ENCODE results near the gene ZNF649. TPM values are rescaled to one million over a fixed set of nuclear protein-coding genes. Genes with fewer than 3 reads are reported as not detected.

Gene ZNF649
- total and polyA plus RNA-seq, 4 experiments from 2014 or later: 3.6 to 30.8 (median 19.4) TPM

DNA sequence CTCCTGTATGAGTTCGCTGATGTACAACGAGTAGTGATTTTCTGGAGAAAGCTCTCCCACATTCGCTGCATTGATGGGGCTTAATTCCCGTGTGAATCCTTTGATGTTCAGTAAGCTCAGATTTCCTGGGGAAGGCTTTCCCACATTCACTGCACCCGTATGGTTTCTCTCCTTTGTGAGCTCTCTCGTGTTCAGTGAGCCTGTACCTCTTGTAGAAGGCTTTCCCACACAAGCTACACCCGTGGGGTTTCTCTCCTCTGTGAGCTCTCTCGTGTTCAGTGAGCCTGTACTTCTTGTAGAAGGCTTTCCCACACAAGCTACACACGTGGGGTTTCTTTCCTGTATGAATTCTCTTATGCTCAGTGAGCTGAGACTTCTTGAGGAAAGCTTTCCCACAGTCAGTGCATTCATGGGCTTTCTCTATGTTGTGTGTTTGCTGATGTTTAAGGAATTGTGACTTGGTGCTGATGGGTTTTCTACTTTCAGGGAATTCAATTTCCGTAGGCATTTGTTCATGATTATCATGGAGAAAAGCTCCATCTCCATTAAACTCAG is 13.5 kb downstream of the ZNF649 start:
- H3K4me1 Mint-ChIP-seq: peaks cover 0 to 7% (median 2%) of the 10 kb centered on the region in 4 donors
- peaks cover 25 to 81% of the 10 kb centered on the region in 2 donors for H3K9me3 ChIP-seq (ENCODE audit: control insufficient read depth in 1 of 2, low read length in 2 of 2)
- peaks cover 80 to 87% of the 10 kb centered on the region in 2 donors for H3K36me3 Mint-ChIP-seq
- peaks cover 4 to 99% (median 94%) of the 10 kb centered on the region in 8 donors for H3K9me3 Mint-ChIP-seq
- ChIA-PET POLR2A (ENCODE audit: partially characterized antibody) (no interaction called here), CTCF (ENCODE audit: partially characterized antibody) (no interaction called here)
- no peak overlapping the region for H3K27ac ChIP-seq (ENCODE audit: low read depth, low read length)
- H3K4me3 ChIP-seq (ENCODE audit: low read length in 2 of 2): peak overlapping the region; percentile 20 to 29
- peaks cover 47% of the 10 kb centered on the region for H3K36me3 ChIP-seq (ENCODE audit: insufficient read depth, low read length)
- no peaks in the 10 kb centered on the region for H3K27me3 ChIP-seq (ENCODE audit: insufficient read depth, low read length)
- DNase-seq: peak in 2 of 5 donors; percentile 7 to 12
- H3K27me3 Mint-ChIP-seq: no peaks in the 10 kb centered on the region
- peak overlapping the region in 1 of 7 donors; percentile 51 for H3K27ac Mint-ChIP-seq
- H3K4me1 ChIP-seq (ENCODE audit: insufficient read depth, low read length): no peaks in the 10 kb centered on the region
- intact Hi-C loops (cut with micrococcal nuclease): no loop called here
- H3K4me3 Mint-ChIP-seq: peak overlapping the region in 1 of 8 donors; percentile 4

DNA sequence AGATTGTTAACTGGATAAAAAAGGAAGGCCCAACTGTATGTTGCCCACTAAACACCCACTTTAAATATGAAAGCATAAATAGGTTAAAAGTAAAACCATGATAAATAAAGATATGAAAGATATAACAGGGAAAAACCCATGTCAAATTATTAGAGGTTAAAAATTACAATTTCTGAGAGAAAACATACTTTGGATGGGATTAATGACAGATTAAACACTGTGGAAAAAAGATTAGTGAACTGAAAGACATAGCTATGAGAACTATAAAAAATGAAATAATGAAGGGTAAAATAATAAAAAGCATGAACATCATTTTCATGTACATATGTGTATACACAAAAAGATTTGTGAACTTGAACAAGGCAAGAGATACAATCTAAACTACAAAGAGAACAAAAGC is 14.9 kb downstream of the ZNF649 start:
- no peaks in the 10 kb centered on the region for H3K27me3 Mint-ChIP-seq
- intact Hi-C loops (cut with micrococcal nuclease): no loop called here
- H3K27ac Mint-ChIP-seq: no peak overlapping the region
- H3K4me3 Mint-ChIP-seq: peak overlapping the region in 1 of 8 donors; percentile 36
- Histone ChIP-seq H3K36me3 (ENCODE audit: insufficient read depth, low read length) (peaks cover 43% of the 10 kb centered on the region), H3K9me3 (ENCODE audit: control insufficient read depth in 1 of 2, low read length in 2 of 2) (peaks cover 28 to 84% of the 10 kb centered on the region in 2 donors), H3K4me1 (ENCODE audit: insufficient read depth, low read length) (no peaks in the 10 kb centered on the region), H3K27me3 (ENCODE audit: insufficient read depth, low read length) (no peaks in the 10 kb centered on the region), H3K27ac (ENCODE audit: low read depth, low read length) (no peak overlapping the region), H3K4me3 (ENCODE audit: low read length in 2 of 2) (no peak overlapping the region)
- CTCF ChIA-PET (ENCODE audit: partially characterized antibody): no interaction called here
- no peak for DNase-seq
- peaks cover 4 to 96% (median 92%) of the 10 kb centered on the region in 8 donors for H3K9me3 Mint-ChIP-seq
- peaks cover 78 to 84% of the 10 kb centered on the region in 2 donors for H3K36me3 Mint-ChIP-seq
- POLR2A ChIA-PET (ENCODE audit: partially characterized antibody): interaction anchor here (0.6 kb wide), 1 partner anchor 30 kb away, joined by 4 read pairs; no protein-coding TSS in a partner anchor
- H3K4me1 Mint-ChIP-seq: peaks cover 0 to 7% (median 2%) of the 10 kb centered on the region in 4 donors

DNA sequence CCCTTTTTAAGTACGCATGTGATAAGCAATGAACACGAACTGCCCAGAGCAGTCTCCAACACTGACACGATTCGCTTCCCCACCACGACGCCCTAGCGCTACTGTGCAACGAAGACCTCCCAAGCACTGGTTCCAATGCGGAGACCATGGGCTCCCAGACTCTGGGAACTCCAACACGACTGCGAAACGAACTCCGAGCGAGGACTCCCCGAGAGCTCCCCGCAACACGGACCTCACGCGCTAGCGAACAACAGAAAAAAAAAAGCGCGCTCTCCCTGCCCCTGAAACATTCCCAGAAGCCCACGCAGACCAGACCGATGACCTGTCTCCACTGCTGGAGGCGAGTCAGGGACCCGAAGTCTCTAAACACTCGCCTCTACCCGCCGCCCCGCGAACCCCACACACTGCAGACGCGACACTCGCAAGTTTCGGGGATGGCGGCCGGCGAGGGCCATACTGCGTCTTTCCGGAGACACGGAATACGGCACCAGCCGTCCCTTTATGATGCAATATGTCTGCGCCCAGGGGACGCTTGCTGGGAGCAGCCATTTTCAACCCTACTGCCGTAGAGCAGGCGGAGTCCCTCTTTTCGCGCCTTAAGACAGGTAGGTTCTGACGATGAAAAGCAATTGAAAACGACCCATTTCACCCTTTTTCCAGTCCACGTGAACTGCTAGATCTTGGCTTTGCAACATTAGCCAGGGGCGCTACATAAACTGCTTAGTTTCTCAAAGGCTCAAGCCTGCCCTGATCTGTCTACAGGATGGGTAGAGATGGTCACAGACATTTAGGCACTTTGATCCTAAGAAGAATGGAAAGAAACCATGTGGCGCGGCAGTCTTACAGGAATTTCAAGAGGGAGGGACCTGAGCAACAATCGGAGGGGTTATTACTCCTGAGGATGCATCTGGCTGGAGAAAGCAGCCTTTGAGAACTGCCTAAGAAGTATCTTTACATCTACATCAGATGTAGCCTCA is 17.0 kb downstream of the ZNF649 start, which contains the start of gene ZNF577:
ZNF577 (minus strand) TSS at position 430 of the 977 bp plus-strand sequence. CDS start 7,569 bp downstream, outside the sequence.
- peak; percentile 65 to 83 (median 73) for DNase-seq
- ChIA-PET CTCF (ENCODE audit: partially characterized antibody) (no interaction called here), POLR2A (ENCODE audit: partially characterized antibody) (interaction anchor here (1.1 kb wide), 1 partner anchor 14 kb away, joined by 3 read pairs; no protein-coding TSS in a partner anchor)
- Histone ChIP-seq H3K9me3 (ENCODE audit: control insufficient read depth in 1 of 2, low read length in 2 of 2) (peaks cover 23 to 70% of the 10 kb centered on the region in 2 donors), H3K27me3 (ENCODE audit: insufficient read depth, low read length) (no peaks in the 10 kb centered on the region), H3K4me1 (ENCODE audit: insufficient read depth, low read length) (no peaks in the 10 kb centered on the region), H3K36me3 (ENCODE audit: insufficient read depth, low read length) (peaks cover 23% of the 10 kb centered on the region), H3K27ac (ENCODE audit: low read depth, low read length) (peak within 1 kb of the TSS; percentile 19), H3K4me3 (ENCODE audit: low read length in 2 of 2) (peak within 1 kb of the TSS; percentile 21 to 32)
- intact Hi-C loops (cut with micrococcal nuclease): no loop called here
- peaks cover 0 to 7% (median 2%) of the 10 kb centered on the region in 4 donors for H3K4me1 Mint-ChIP-seq
- no peaks in the 10 kb centered on the region for H3K27me3 Mint-ChIP-seq
- peak within 1 kb of the TSS; percentile 60 to 97 (median 96) for H3K27ac Mint-ChIP-seq
- H3K9me3 Mint-ChIP-seq: peaks cover 0 to 96% (median 88%) of the 10 kb centered on the region in 8 donors
- H3K4me3 Mint-ChIP-seq: peak within 1 kb of the TSS; percentile 89 to 98 (median 95)
- H3K36me3 Mint-ChIP-seq: peaks cover 61 to 78% of the 10 kb centered on the region in 2 donors

DNA sequence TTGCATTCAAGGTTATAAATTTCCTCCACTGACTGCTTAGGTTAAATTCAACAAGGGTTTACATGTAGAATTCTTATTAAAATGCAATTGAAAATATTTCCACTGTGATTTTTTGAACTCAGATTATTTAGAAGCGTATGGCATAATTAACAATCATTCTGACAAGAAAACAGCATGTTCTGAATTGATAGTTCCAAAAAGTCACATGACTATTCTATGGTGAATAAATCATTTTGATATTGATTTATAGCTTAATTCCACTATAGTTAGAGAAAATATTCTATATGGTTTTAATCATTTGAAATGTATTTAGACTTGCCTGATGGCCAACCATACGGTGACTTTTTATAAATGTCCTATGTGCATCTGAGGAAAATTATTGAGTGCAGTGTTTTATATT is 20.1 kb downstream of the ZNF649 start:
- peaks cover 56 to 78% of the 10 kb centered on the region in 2 donors for H3K36me3 Mint-ChIP-seq
- Histone ChIP-seq H3K27ac (ENCODE audit: low read depth, low read length) (no peak overlapping the region), H3K9me3 (ENCODE audit: control insufficient read depth in 1 of 2, low read length in 2 of 2) (peaks cover 9 to 60% of the 10 kb centered on the region in 2 donors), H3K36me3 (ENCODE audit: insufficient read depth, low read length) (peaks cover 4% of the 10 kb centered on the region), H3K4me3 (ENCODE audit: low read length in 2 of 2) (no peak overlapping the region), H3K27me3 (ENCODE audit: insufficient read depth, low read length) (no peaks in the 10 kb centered on the region), H3K4me1 (ENCODE audit: insufficient read depth, low read length) (no peaks in the 10 kb centered on the region)
- H3K27me3 Mint-ChIP-seq: no peaks in the 10 kb centered on the region
- intact Hi-C loops (cut with micrococcal nuclease): no loop called here
- H3K27ac Mint-ChIP-seq: no peak overlapping the region
- CTCF ChIA-PET (ENCODE audit: partially characterized antibody): no interaction called here
- POLR2A ChIA-PET (ENCODE audit: partially characterized antibody): no interaction called here
- H3K4me3 Mint-ChIP-seq: no peak overlapping the region
- no peak for DNase-seq
- H3K4me1 Mint-ChIP-seq: peaks cover 0 to 7% (median 2%) of the 10 kb centered on the region in 4 donors
- H3K9me3 Mint-ChIP-seq: peaks cover 7 to 98% (median 85%) of the 10 kb centered on the region in 8 donors

GRCh38 chr19:51882518-51882917 is 22.3 kb downstream of the ZNF649 start:
- Mint-ChIP-seq H3K36me3 (peaks cover 61 to 77% of the 10 kb centered on the region in 2 donors), H3K27ac (no peak overlapping the region), H3K9me3 (peaks cover 10 to 96% (median 81%) of the 10 kb centered on the region in 8 donors), H3K4me1 (peaks cover 0 to 1% (median under 1%) of the 10 kb centered on the region in 4 donors), H3K27me3 (no peaks in the 10 kb centered on the region), H3K4me3 (peak overlapping the region in 1 of 8 donors; percentile 15)
- ChIA-PET POLR2A (ENCODE audit: partially characterized antibody) (no interaction called here), CTCF (ENCODE audit: partially characterized antibody) (no interaction called here)
- intact Hi-C loops (cut with micrococcal nuclease): no loop called here
- Histone ChIP-seq H3K36me3 (ENCODE audit: insufficient read depth, low read length) (peaks cover 15% of the 10 kb centered on the region), H3K4me3 (ENCODE audit: low read length in 2 of 2) (no peak overlapping the region), H3K4me1 (ENCODE audit: insufficient read depth, low read length) (no peaks in the 10 kb centered on the region), H3K9me3 (ENCODE audit: control insufficient read depth in 1 of 2, low read length in 2 of 2) (peaks cover 4 to 43% of the 10 kb centered on the region in 2 donors), H3K27me3 (ENCODE audit: insufficient read depth, low read length) (no peaks in the 10 kb centered on the region), H3K27ac (ENCODE audit: low read depth, low read length) (no peak overlapping the region)
- no peak for DNase-seq

GRCh38 chr19:51873097-51873496 is 31.7 kb downstream of the ZNF649 start:
- peaks cover 12 to 73% of the 10 kb centered on the region in 2 donors for H3K9me3 ChIP-seq (ENCODE audit: control insufficient read depth in 1 of 2, low read length in 2 of 2)
- POLR2A ChIA-PET (ENCODE audit: partially characterized antibody): no interaction called here
- no peaks in the 10 kb centered on the region for H3K27me3 Mint-ChIP-seq
- no peak for DNase-seq
- H3K36me3 Mint-ChIP-seq: peaks cover 83 to 85% of the 10 kb centered on the region in 2 donors
- intact Hi-C loops (cut with micrococcal nuclease): no loop called here
- H3K27me3 ChIP-seq (ENCODE audit: insufficient read depth, low read length): no peaks in the 10 kb centered on the region
- CTCF ChIA-PET (ENCODE audit: partially characterized antibody): no interaction called here
- H3K27ac Mint-ChIP-seq: no peak overlapping the region
- peaks cover 8 to 100% (median 95%) of the 10 kb centered on the region in 8 donors for H3K9me3 Mint-ChIP-seq
- H3K27ac ChIP-seq (ENCODE audit: low read depth, low read length): no peak overlapping the region
- H3K4me3 ChIP-seq (ENCODE audit: low read length in 2 of 2): peak overlapping the region in 1 of 2 donors; percentile 1
- peaks cover 26% of the 10 kb centered on the region for H3K36me3 ChIP-seq (ENCODE audit: insufficient read depth, low read length)
- no peak overlapping the region for H3K4me3 Mint-ChIP-seq
- peaks cover 0 to 2% (median 0%) of the 10 kb centered on the region in 4 donors for H3K4me1 Mint-ChIP-seq
- H3K4me1 ChIP-seq (ENCODE audit: insufficient read depth, low read length): no peaks in the 10 kb centered on the region

Data from CD4-positive, alpha-beta memory T cell (primary cell).